Umbilical cord (tissue), 2 donors: Measurements from ENCODE around the gene LINGO1. TPM values are rescaled to one million over a fixed set of nuclear protein-coding genes. Genes with fewer than 3 reads are reported as not detected.

Source experiments
- DNase-seq: peaks from one replicate; pipeline ENCODE4 v3.0.0-alpha.2; 2015; ENCODE audit warnings: low spot score
- total RNA-seq: library from RNA; depleted of rRNA; stranded (reverse); fragments of >200 nt; gene quantifications from one replicate; pipeline ENCODE4 v1.2.3, GENCODE V29; 2014; ENCODE audit warnings: low replicate concordance; ENCODE audit not compliant: insufficient read depth

LINGO1 gene
- total RNA-seq, 1 donor from 2014 or later, result 14.2 TPM

DNA sequence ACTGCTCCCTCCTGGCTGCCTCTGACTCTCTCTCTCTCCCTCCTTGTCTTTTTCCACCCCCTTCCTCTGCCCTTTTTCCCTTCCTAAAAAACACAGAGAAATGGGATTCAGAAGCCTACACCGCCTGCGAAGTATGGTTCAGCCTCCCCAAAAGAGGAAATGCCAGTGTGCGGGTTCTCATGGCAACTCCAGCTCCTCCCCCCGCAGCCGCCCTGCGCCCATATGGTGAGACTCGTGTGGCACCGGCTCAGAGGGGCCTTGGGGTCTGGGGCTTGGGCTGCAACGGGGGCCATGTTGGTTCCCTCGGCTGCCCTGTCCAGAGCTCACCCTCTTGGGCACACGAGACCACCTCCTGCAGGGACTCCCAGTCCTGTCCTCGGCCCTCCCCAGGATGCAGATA is 23.6 kb upstream of the LINGO1 start:
- DNase-seq, result no peak

DNA sequence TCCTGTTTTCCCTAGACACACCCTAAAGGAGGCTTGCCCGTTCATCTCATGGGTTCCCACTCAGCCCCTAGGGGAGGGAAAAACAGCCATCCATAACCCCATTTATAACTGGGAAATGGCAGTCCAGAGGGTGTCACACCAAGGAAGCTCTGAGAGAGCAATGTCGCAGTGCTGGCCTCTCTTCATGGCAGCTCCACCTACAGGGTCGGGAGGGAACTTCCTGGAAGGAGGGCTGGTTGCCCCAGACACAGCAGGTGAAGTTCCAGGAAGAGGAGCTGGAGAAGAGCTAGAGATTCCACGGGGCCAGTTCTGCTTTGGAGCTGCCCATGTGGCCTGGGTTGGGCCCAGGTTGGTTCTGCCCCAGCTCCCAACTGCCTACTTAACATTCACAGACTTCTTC is 22.3 kb upstream of the LINGO1 start:
- DNase-seq, result no peak

DNA sequence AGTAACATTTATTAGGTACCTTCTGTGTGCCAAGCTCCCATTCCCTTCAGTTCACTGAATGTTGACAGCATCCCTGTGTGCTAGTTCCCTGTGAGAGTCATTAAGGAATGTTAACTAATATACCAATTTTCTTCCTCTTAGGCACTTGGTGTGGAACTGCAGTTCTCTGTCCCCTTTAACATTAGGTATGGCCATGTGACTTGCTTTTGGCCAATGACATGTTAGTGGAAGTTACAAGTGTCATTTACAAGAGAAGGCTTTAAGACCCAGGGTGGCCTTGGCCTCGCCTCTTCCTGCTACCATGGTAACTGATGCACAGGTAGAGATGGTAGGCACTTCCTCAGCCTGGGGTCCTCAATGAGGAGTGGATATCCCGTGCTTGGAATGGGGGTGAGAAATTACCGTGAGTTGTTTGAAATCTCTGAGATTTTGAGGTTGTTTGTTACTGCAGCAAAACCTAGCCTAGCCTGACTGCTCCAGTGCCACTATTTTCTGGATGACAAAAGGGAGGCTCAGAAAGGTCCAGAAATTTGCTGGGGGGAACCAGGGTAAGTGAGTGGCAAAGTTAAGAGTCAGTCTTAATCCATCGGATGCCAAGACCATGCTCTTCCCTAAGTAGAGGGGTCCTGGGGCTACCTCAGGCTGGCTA is 21.2 kb upstream of the LINGO1 start:
- DNase-seq, result no peak

DNA sequence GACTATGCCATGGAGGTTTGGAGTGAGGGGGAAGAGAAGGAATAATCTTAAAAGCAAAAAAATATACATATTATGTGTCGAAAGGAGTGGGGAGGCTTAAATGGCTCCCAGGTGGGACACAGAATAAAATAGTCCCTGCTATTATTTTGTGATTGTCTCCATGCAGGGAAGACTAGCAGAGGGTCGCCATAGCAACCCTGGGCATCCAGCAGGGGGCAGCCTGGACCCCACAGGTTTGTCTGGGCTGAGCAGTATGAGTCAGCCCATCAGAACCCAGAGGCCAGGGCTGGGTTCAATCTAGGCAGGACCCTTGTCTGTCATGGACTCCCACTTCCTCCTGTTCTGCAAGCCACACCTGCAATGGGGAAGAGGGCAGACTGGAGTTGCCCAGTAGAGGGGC is 17.6 kb upstream of the LINGO1 start:
- no peak for DNase-seq

DNA sequence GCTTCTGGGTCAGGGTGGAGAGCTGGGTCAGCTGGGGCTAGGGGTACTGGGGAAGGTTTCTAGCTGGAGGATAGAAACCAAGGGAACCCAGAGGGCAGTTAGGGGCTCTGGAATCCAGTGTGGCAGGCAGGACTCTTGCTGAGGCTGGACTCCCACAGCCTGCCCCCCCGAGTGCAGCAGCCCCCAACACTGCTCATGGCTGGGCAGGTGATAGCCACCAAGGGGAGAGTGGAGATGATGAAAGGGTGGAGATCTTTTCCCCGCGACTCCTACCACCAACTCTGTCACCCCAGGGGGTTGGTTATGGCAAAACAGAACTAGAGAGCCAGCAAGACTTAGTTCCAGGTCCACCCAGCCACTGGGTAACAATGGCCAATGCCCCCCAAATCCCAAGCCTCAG is 16.9 kb upstream of the LINGO1 start:
- DNase-seq, result no peak

DNA sequence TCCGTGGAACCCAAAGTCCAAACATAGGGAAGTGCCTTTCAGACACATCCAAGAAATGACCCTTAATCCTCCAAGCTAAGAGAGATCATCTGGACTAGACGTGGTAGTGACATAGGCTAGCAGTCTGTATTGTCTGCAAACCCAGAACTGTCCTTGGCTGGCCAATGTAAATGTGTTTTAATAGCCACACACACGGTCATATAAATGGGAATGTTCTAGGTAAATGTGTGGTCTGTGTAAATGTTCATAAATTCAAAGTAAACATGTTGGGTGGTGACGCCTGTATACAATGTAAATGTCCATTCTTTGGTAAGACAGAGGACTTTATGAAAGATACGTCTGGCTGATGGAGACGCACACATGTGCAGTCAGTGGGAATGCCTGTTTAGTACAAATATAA is 16.3 kb upstream of the LINGO1 start:
- DNase-seq, result no peak

DNA sequence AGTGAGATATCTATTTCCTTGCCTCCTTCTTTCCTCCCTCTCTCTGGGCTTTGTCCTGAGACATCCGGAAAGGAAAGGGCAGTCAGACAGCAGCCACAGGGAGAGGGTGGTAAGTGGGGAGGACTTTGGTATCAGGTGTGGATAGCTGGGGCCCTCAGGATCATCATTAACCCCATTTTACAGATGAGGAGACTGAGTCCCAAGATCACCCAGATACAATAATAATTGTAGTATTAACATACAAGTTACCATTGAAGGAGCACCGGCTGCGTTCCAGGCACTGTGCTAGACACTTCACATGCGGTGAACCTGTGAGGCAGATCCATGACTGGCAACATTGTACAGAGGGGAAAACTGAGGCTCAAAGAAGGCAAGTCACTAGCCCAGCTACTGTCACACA is 15.2 kb upstream of the LINGO1 start:
- DNase-seq, result no peak

DNA sequence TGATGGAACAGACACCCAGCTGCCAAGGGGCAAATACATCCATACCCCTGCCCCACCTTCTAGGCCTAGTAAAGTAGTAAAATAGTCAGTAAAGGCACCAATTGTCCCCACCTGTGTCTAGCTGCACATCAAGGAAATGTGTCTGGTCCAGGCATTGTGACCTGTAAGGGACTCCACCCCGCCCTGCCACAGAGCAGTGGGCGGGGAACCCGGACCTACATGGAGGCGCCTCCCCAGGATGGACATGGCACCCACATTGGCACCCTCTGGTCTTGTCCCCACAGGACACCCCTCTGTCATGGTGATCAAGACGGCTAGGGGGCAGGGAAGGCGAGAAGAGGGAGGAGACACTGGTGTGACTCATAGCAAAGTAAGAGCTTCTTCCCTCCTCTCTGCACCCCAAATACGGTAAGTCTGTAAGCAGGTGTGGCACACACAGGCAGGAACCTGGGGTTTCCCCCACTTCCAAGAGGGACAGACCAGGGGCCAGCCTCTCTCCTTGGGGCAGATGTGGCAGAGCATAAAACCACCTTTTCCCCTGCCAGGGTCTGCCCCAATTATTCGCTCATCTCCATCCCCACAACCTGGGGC is 13.5 kb upstream of the LINGO1 start:
- DNase-seq, result no peak

DNA sequence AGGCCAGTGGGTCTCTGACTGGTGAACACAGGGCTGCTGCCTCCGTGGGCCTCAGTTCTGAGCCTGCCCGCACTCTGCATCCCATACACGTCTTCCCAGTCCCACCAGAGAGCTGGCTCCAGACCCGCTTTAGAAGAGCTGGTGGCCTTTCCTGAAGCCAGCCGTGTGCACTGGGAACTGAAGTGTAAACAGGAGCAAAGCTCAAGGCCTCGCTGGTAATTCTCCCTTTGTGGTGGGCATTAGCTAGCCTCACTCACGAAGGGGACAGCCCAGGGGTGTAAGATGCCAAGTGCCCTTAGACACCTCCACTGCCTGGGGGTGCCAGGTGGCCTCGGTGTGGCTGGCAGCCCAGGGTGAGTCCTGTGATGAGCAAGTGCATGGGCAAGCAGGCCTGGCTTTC is 12.9 kb upstream of the LINGO1 start:
- no peak for DNase-seq

DNA sequence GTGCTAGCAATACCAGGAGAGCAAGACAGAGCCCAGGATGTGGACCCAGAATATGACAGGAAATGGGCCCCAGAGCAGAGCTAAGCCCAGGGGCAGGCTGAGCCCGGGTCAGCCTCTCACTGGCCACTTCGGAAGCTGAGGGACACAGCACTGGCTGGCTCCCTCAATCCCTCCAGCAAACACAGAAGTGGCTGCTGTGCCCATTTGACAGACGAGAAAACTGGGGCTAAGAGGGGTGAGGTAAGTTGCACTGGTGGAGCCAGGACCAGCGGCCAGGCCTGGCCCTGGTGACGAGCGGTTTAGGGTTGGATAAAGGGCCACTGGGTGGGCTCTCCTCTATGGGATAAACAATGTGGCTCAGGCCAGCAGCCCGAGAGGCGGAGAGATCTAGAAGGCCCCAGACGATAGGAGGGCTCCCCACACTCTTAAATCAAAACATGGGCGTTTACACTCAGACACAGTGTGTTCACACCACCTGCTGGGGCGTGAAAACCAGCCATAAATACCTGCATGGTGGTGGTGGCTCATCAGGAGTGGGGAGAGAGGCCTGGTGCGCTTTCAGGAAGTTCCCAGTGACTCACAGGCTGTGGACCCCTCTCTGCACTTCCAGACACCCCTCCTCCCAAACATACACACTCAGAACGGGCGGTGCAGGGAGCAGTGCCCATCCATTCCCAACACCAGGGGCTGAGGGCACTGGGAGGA is 12.0 kb upstream of the LINGO1 start:
- no peak for DNase-seq

DNA sequence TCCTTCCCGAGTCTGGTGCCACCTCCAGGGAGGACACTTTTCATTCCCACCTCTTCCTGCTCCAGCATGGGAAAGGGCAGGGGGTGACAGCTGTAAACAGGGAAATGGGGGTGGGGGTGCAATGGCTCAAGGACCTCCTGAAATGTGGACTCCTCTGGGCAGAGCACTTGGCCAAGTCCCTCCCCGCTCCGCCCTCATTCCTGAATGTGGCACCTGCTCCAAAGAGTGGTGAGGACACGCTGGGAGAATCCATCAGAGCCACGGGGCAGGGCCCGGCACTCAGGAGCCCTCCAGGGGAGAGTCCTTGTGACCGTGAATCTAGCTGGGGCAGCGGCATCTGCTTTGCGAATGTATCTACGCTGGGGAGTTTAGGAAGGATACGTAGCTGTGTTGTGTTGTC is 11.1 kb upstream of the LINGO1 start:
- no peak for DNase-seq

DNA sequence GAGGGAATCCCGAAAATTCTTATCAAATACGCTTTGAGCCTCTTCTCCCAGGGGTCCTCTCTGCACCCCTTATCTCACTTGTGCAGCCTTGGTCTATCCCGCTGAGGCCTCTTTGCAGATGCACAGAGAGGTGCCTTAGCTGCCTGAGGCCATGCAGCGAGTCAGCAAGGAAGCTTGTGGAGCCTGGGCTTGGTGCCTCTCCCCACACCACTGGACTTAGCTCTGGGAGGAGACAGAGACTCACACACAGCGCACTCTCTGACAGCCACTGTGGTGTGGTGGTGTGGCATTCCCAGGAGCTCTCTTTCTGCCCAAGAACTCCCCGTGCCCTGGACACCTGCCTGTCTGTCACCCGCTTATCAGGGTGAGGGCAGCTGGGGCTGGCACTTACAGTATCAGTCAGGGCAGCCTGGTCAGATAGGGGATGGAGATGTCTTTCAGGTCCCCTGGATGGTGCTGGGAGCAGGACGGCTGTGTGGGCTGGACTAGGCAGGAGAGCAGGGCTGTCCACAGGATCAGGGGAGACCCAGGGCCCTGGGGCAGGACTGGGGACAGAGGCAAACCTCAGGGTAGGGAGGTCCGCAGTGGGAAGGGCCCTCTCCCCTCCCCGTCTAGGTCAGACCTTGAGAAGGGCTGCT is 10.2 kb upstream of the LINGO1 start:
- no peak for DNase-seq

DNA sequence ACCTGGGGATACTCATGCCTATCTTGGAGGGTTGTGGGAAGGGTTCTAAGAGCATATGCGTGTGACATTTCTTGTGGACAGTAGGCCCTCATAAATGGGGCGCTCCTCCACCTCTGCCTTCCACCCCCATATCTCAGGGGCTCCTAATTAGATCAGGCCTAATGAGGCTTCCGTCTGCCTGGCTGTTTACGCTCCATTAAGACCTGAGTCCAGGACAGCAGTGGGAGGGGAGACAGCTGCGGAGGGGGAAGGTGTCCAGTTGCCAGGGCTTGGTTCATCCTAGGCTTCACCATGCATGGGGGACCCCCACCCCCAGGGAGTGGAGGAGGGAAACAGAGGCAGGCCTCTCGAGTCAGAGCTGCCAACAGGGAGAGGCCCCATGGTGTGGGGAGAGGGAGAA is 9.3 kb upstream of the LINGO1 start:
- no peak for DNase-seq

DNA sequence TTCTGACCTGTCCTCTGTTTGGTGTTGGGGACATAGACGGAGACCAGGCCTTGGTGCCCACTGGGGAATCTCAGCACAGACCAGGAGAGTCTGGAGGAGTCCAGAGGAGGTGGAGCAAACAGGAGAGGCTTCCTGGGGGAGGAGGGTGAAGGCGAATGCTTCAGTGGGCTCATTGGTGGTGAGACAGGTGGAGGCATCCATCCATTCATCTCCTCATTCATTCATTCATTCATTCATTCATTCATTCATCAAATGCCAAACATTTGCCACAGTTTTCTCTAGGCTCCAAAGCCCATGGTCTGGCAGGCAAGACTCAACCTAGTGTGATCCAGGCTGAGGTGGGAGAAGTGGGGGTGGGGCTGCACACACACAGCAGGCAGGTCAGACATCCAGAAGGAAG is 7.9 kb upstream of the LINGO1 start:
- no peak for DNase-seq

DNA sequence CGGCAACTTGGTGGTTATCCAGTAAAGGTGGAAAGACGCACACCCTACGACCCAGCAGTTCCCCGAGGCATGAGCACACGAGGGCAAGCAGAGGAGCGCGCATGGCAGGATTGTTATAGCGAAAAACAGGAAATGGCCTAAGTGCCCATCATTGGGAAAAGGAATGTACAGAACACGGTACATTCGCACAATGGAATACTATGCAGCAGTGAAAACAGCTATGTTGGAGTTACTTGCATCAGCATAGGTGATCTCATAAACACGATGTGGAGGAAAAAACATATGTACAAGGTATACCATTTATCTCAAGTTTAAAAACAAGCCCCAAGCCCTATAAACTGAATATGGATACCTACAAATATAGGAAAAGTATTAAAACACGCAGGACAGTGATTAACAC is 6.7 kb upstream of the LINGO1 start:
- no peak for DNase-seq

DNA sequence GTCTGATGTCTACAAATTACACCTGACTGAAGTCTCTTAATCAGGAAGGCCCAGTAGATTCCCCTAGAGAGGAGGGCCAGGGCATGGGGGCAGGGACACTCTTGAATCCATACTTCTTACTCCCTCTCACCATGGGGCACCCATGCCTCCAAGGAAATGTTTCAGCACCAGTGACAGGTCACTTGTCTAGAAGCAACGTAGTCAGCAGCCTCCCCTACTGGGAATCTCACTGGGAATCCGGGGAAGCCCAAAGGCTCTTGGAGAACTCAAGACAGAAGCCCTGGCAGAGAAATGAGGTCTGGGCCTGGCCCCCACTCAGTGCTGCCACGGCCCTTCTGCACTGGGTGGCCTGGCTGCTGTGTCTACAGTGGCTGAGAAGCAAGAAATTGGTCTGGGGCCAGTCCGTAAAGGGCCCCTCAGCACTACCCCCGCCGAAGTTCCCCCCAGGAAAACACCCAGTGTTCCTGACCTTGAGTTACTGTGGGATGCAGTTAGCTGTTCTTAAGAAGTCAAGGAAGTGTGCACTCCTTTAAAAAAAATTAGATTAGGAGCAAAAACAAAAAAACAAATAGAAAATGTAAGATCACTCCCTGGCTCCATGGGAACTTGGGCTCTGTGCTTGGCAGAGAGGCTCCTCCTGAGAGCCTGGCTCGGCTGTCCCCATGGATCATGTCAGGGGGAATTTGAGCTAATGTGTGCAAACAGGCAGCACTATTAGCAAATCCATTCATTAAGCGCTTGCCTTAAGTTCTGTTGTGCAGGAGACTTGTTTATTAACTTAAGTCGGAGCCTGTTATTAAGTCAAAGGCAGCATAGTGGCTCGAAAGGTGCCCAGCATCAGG is 5.4 kb upstream of the LINGO1 start:
- DNase-seq, result no peak

DNA sequence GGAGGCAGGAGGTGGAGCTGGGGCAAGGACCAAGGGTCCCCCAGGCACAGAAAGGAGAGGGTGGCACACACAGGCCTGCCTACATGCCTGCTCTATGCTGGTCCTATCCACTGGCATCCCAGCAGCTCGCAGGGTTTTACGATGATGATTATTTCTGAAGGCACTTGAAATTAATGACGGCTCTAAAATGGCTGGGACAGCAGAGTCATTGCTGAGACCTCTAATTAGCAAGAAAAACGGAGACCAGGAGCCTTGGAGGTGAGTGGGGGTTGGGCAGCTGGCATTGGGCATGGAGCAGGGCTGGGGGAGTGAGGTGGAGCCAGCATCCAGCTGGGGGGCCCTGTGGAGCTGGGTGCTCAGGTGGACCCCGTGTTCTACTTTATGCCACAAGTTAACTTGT is 3.5 kb upstream of the LINGO1 start:
- DNase-seq, result no peak

DNA sequence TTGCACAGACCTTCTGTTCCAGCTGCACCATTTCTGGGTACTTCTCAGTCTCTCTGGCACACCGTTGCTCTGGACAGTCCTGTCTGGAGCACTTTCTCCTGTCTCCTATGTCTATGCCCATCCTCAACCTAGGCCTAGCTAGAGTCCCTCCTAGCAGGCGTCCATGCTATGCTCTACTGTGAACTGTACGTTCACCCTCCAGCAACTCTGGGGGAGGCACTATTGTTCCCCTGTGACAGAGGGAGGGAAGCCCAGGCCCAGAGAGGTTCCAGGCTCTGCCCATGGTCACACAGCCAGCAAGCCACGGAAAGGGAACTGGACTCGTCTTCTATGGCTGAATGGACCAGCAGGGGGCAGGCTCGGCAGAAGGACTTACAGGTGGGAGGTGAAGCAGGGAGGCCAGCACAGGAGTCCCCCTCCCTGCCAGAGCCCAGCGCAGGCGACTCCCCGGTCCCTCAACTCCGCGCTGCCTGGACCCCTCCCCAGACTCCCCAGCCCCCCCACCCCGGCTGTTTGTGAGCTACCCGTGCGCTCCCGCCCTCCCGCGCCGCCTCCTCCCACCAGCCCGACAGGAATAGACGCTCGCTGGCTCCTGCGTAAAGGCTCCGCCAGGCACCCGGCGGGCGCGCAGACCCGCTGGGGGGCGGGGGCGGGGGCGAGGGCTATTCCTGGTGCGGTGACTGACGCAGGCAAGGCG is 1.7 kb upstream of the LINGO1 start:
- no peak for DNase-seq

DNA sequence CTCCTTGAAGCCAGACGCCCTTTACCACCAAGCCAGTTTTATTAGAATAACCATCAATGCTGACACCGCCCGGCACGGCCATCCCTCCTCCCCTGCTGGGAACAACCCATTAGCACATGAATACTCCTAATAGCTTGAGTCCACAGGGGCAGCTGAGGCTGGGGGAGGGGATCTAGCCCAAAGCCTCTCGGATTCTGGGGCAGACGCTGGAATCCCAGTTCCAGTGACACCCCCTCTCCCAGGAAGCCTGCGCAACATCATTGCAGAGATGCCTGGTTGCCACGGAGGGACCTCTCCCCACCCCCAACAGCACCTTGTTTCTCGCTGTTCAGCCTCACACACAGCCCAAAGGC is 1.2 kb upstream of the LINGO1 start:
- DNase-seq, result no peak

DNA sequence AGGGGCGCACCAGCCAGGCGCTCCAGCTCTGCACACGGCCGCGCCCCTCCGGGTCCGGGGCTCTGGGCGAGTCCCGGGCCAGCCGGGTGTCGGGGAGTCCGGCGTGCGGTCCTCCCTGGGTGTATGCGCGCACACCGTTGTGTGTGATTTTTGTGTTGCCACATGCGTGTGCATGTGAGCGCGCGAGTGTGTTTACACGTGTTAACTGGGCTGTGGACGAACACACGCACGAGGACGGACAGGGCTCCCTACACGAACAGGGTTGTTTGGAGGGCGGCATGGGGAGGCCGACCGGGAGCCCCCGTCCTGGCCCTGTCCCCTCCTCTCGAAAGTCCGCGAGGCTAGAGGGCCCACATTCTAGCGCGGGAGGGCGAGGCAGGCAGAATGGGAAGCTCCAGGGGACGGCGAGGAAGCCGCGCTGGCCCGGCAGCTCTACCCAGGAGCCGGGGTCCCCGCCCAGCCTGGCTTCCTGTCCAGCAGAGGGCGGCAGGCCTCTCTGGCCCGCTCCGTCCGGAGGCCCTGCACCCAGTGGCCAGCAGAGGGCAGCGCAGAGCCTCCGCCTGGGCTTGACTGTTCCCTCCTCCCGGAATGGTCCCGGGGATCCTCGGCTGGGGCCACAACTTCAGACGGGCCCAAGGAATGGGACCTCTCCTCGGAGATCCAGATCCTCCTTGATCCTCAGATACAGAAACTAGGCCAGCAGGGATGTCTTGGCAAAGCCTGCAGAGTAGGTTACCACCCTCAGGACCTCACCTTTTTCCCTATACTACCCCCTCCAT is 611 bp upstream of the LINGO1 start:
- DNase-seq, result peak; percentile 85
